H9 (cell line): ENCODE results near the gene ABCG1. TPM values are rescaled to one million over a fixed set of nuclear protein-coding genes. Genes with fewer than 3 reads are reported as not detected.

Source experiments
- DNase-seq: peaks from one replicate; pipeline ENCODE4 v3.0.0-alpha.2; 2017
- H2AFZ ChIP-seq: one replicate; pipeline ENCODE4 v1.6.1; 2013; ENCODE audit warnings: mild to moderate bottlenecking, low read length, control low read depth, moderate library complexity
- H2AK5ac ChIP-seq: 2 replicates; pipeline ENCODE4 v1.6.1; 2013; ENCODE audit warnings: low read length, control low read depth, mixed read lengths; ENCODE audit not compliant: insufficient read length
- H2BK120ac ChIP-seq: one replicate; pipeline ENCODE4 v1.6.1; 2013; ENCODE audit warnings: low read depth, mild to moderate bottlenecking, low read length, control low read depth, inconsistent platforms; ENCODE audit not compliant: poor library complexity, severe bottlenecking
- H2BK12ac ChIP-seq: 2 replicates; pipeline ENCODE4 v1.6.1; 2013; ENCODE audit warnings: low read length, control low read depth, mixed read lengths, low read depth; ENCODE audit not compliant: insufficient read length
- H2BK15ac ChIP-seq: 2 replicates; pipeline ENCODE4 v1.6.1; 2013; ENCODE audit warnings: low read depth, low read length, control low read depth
- H2BK20ac ChIP-seq: one replicate; pipeline ENCODE4 v1.6.1; 2013; ENCODE audit warnings: low read depth, mild to moderate bottlenecking, low read length, control low read depth, inconsistent platforms; ENCODE audit not compliant: poor library complexity, severe bottlenecking
- H2BK5ac ChIP-seq: 2 replicates; pipeline ENCODE4 v1.6.1; 2013; ENCODE audit warnings: low read length, control low read depth, mixed read lengths; ENCODE audit not compliant: insufficient read length
- H3K14ac ChIP-seq: 2 replicates; pipeline ENCODE4 v1.6.1; 2013; ENCODE audit warnings: low read length, control low read depth; ENCODE audit not compliant: insufficient read depth
- H3K18ac ChIP-seq: 2 replicates; pipeline ENCODE4 v1.6.1; 2013; ENCODE audit warnings: low read depth, mild to moderate bottlenecking, mixed read lengths, low read length, control low read depth; ENCODE audit not compliant: insufficient read length
- H3K23ac ChIP-seq: 2 replicates; pipeline ENCODE4 v1.6.1; 2013; ENCODE audit warnings: low read length, control low read depth, mixed read lengths, low read depth; ENCODE audit not compliant: insufficient read length
- H3K23me2 ChIP-seq: 2 replicates; pipeline ENCODE4 v1.6.1; 2013; ENCODE audit warnings: low read depth, mild to moderate bottlenecking, mixed read lengths, low read length, control low read depth; ENCODE audit not compliant: insufficient read length, poor library complexity, severe bottlenecking
- H3K27ac ChIP-seq: 2 replicates; pipeline ENCODE4 v1.5.1; 2013; ENCODE audit warnings: low read length, control low read depth, mixed read lengths, low read depth; ENCODE audit not compliant: insufficient read length
- H3K27me3 ChIP-seq: 2 replicates; pipeline ENCODE4 v1.6.1; 2013; ENCODE audit warnings: low read length, control low read depth, inconsistent platforms; ENCODE audit not compliant: insufficient read depth
- H3K4ac ChIP-seq: 2 replicates; pipeline ENCODE4 v1.6.1; 2013; ENCODE audit warnings: low read depth, mild to moderate bottlenecking, control low read depth, inconsistent platforms, low read length, moderate library complexity
- H3K4me1 ChIP-seq: 2 replicates; pipeline ENCODE4 v1.6.1; 2013; ENCODE audit warnings: low read length, control low read depth, inconsistent platforms; ENCODE audit not compliant: insufficient read depth
- H3K4me2 ChIP-seq: 2 replicates; pipeline ENCODE4 v1.6.1; 2013; ENCODE audit warnings: low read length, control low read depth, mixed read lengths; ENCODE audit not compliant: insufficient read length, insufficient read depth
- H3K56ac ChIP-seq: 2 replicates; pipeline ENCODE4 v1.6.1; 2013; ENCODE audit warnings: low read depth, mild to moderate bottlenecking, mixed read lengths, low read length, control low read depth; ENCODE audit not compliant: insufficient read length
- H3K79me1 ChIP-seq: 2 replicates; pipeline ENCODE4 v1.6.1; 2013; ENCODE audit warnings: low read depth, mild to moderate bottlenecking, moderate library complexity, low read length, control low read depth, inconsistent platforms; ENCODE audit not compliant: insufficient read depth, poor library complexity, severe bottlenecking
- H3K79me2 ChIP-seq: 2 replicates; pipeline ENCODE4 v1.6.1; 2013; ENCODE audit warnings: low read length, control low read depth, inconsistent platforms; ENCODE audit not compliant: insufficient read depth
- H3K9ac ChIP-seq: 2 replicates; pipeline ENCODE4 v1.6.1; 2013; ENCODE audit warnings: low read length, control low read depth, mixed read lengths; ENCODE audit not compliant: insufficient read length; ENCODE audit errors: extremely low read depth
- H3K9me3 ChIP-seq: one replicate; pipeline ENCODE4 v1.6.1; 2013; ENCODE audit warnings: low read depth, low read length, inconsistent platforms; ENCODE audit not compliant: control insufficient read depth
- H3T11ph ChIP-seq: one replicate; pipeline ENCODE4 v1.6.1; 2013; ENCODE audit warnings: mild to moderate bottlenecking, low read length, control low read depth, inconsistent platforms
- H4K20me1 ChIP-seq: one replicate; pipeline ENCODE4 v1.6.1; 2013; ENCODE audit not compliant: control insufficient read depth, insufficient read length, insufficient read depth
- H4K5ac ChIP-seq: 2 replicates; pipeline ENCODE4 v1.6.1; 2013; ENCODE audit warnings: low read depth, mild to moderate bottlenecking, mixed read lengths, low read length, control low read depth; ENCODE audit not compliant: insufficient read length
- H4K8ac ChIP-seq: replicated peaks from 2 replicates; pipeline ENCODE4 v1.6.1; 2013; ENCODE audit warnings: low read length, control low read depth, mixed read lengths, low read depth; ENCODE audit not compliant: insufficient read length
- H4K91ac ChIP-seq: 2 replicates; pipeline ENCODE4 v1.6.1; 2013; ENCODE audit warnings: low read depth, mild to moderate bottlenecking, moderate library complexity, mixed read lengths, low read length, control low read depth; ENCODE audit not compliant: insufficient read length
- H3K27ac Mint-ChIP-seq, 3 experiments: 2 replicates in 2 of 3; 3 replicates in 1 of 3; pipeline ENCODE4 v1.8.0; 2020 to 2021; ENCODE audit warnings: mixed read lengths in 3 of 3, mild to moderate bottlenecking in 1 of 3, moderate library complexity in 1 of 3
- H3K27me3 Mint-ChIP-seq: 2 replicates; pipeline ENCODE4 v1.8.0; 2021; ENCODE audit warnings: low read depth, mild to moderate bottlenecking, moderate library complexity, mixed read lengths
- H3K36me3 Mint-ChIP-seq, 3 experiments: 2 replicates in 2 of 3; 3 replicates in 1 of 3; pipeline ENCODE4 v1.8.0; 2020 to 2021; ENCODE audit warnings: low read depth in 3 of 3, mixed read lengths in 3 of 3; ENCODE audit not compliant: insufficient read depth in 1 of 3
- H3K4me1 Mint-ChIP-seq, 2 experiments: 2 replicates each; pipeline ENCODE4 v1.8.0; 2020; ENCODE audit warnings: mixed read lengths in 2 of 2
- H3K4me3 Mint-ChIP-seq, 2 experiments: 2 replicates in 1 of 2; 3 replicates in 1 of 2; pipeline ENCODE4 v1.8.0; 2020 to 2021; ENCODE audit warnings: mild to moderate bottlenecking in 2 of 2, mixed read lengths in 2 of 2, moderate library complexity in 1 of 2
- H3K9me3 Mint-ChIP-seq, 2 experiments: 2 replicates in 1 of 2; 3 replicates in 1 of 2; pipeline ENCODE4 v1.8.0; 2020; ENCODE audit warnings: mild to moderate bottlenecking in 2 of 2, mixed read lengths in 2 of 2, moderate library complexity in 1 of 2
- WGBS: extraction: QIAGEN DNeasy Blood & Tissue Kit; methylation state at CpG from one replicate; pipeline ENCODE4 v1.1.7; 2013; ENCODE audit warnings: missing lambda C conversion rate, low lambda C conversion rate, mixed read lengths; ENCODE audit not compliant: insufficient read length; ENCODE audit errors: extremely low coverage; 5-methylcytosine and 5-hydroxymethylcytosine counted together
- total RNA-seq: library from RNA; stranded (reverse); gene quantifications from 2 replicates; pipeline ENCODE4 v1.2.1, GENCODE V29; 2021
- TF ChIP-seq, protein P1 (sequence below): fragments of 200-600 bp; sonication (generic); conservative IDR thresholded peaks from 3 replicates; pipeline ENCODE4 v1.8.0; 2021; ENCODE audit warnings: antibody characterized with exemption, mild to moderate bottlenecking

ABCG1 gene
- total RNA-seq, 1 experiment from 2014 or later, result 0.83 TPM

DNA sequence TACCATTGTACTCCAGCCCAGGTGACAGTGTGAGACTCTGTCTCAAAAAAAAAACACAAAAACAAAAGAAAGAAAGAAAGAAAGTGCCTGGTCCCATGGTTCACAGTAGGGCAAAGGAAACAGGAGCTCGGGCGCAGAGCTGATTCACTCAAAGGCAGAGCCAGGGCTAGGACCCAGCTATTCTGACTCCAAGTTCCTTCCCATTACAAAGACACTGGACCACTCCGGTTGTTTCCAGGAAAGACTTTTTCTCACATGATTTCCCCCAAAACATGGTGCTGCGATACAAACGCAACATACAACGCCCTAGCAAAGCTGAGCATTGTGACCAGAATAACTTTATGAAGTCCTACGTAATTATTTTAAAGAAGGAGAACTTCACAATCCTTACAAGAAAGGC is 10.7 kb downstream of the ABCG1 start:
- Histone ChIP-seq H3K79me1 (no peaks in the 10 kb centered on the region), H3K4me1 (no peaks in the 10 kb centered on the region; the same call in 1 of the 2 replicates), H2BK5ac (no peak overlapping the region), H4K8ac (no peak overlapping the region), H3K14ac (no peak overlapping the region), H3K27ac (no peak overlapping the region), H2BK12ac (no peak overlapping the region), H2BK120ac (no peak overlapping the region), H4K20me1 (no peaks in the 10 kb centered on the region), H3K4me2 (no peak overlapping the region), H3K23ac (no peak overlapping the region), H3K4ac (no peak overlapping the region), H4K5ac (no peak overlapping the region), H3K23me2 (no peaks in the 10 kb centered on the region), H2BK20ac (no peak overlapping the region), H3K79me2 (no peaks in the 10 kb centered on the region), H2AK5ac (no peak overlapping the region), H4K91ac (no peak overlapping the region), H2BK15ac (no peak overlapping the region), H3K9me3 (no peaks in the 10 kb centered on the region), H3K56ac (no peak overlapping the region), H3K9ac (no peak overlapping the region), H3T11ph (no peak overlapping the region), H2AFZ (no peak overlapping the region), H3K18ac (no peak overlapping the region), H3K27me3 (peaks cover 4% of the 10 kb centered on the region; the same call in 1 of the 2 replicates)
- TF ChIP-seq, protein P1, sequence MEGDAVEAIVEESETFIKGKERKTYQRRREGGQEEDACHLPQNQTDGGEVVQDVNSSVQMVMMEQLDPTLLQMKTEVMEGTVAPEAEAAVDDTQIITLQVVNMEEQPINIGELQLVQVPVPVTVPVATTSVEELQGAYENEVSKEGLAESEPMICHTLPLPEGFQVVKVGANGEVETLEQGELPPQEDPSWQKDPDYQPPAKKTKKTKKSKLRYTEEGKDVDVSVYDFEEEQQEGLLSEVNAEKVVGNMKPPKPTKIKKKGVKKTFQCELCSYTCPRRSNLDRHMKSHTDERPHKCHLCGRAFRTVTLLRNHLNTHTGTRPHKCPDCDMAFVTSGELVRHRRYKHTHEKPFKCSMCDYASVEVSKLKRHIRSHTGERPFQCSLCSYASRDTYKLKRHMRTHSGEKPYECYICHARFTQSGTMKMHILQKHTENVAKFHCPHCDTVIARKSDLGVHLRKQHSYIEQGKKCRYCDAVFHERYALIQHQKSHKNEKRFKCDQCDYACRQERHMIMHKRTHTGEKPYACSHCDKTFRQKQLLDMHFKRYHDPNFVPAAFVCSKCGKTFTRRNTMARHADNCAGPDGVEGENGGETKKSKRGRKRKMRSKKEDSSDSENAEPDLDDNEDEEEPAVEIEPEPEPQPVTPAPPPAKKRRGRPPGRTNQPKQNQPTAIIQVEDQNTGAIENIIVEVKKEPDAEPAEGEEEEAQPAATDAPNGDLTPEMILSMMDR, result no peak
- Mint-ChIP-seq H3K36me3 (peaks cover 0 to 2% (median 0%) of the 10 kb centered on the region in 3 experiments; a peak in 1 of 7 replicates), H3K4me3 (no peak overlapping the region), H3K27ac (no peak overlapping the region), H3K27me3 (peaks cover 77% of the 10 kb centered on the region), H3K9me3 (no peaks in the 10 kb centered on the region; a peak in 1 of 5 replicates), H3K4me1 (peaks cover 18 to 26% of the 10 kb centered on the region in 2 experiments)
- DNase-seq, result no peak
- WGBS, result no CpG with 5 or more reads among the region's 7 CpGs
